Inflammatory macrophage treated with lipopolysaccharide for 4 hours (primary cell): ENCODE measurements around the gene RPL36AL.
A peak's percentile ranks its signal among the peaks of the same experiment; 100 is the strongest.
"Not testable (repeated sequence)": the region's sequence is repeated elsewhere in the genome, so short reads cannot be mapped to it uniquely, and the experiment has no call there.

Experiments used
- DNase-seq: peaks from one replicate; pipeline ENCODE4 v3.0.0-alpha.2; 2020

The RPL36AL gene

DNA sequence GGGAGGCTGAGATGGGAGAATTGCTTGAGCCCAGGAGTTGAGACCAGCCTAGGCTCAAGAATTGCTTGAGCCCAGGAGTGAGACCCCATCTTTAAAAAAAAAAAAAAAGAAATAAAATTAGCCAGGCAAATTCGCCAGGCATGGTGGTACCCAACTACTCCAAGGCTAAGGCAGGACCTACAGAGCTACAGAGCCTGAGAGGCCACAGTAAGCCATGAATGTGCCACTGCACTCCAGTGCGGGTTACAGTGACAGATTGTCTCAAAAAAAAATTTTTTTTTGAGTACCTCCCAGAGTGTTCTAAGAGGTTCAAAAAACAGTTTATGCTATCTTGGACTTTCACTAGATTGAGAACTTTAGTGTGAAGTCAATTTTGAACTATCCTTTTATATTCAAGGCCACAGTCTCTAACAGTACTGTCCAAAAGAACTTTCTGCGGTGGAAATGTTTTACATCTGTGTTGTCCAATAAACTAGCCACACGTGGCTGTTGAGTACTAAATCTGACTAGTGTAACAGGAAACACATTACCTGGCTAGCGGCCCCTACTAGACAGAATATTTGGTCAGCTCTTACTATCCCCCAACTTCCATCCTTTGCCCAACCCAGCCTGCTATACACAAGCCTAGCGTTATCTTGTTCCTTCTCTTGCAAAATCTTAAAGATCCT lies 2.4 kb downstream of the RPL36AL start:
- no peak for DNase-seq

GRCh38 chr14:49615776-49616175 lies 4.7 kb downstream of the RPL36AL start:
- DNase-seq: no peak

DNA sequence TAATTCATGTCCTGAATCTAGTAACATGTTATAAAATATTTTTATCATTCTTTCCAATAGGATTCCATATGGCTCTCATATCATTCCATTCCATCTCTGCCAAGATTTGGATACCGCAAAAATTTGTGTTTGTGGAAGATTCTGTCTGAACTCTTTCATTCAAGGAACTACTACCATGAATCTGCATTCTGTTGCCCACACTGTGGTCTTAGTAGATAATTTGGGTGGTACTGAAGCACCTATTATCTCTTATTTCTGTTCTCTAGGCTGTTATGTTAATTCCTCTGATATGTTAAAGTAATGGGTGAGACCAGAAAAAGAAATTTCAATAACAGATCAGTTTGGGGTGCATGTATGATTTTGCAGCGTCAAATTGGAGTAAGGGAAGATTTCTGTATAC lies 6.2 kb downstream of the RPL36AL start:
- no peak for DNase-seq

- DNase-seq: no peak
Measured at GRCh38 chr14:49612671-49613070, 7.8 kb downstream of the RPL36AL start.

GRCh38 chr14:49612251-49612650 lies 8.2 kb downstream of the RPL36AL start:
- no peak for DNase-seq

GRCh38 chr14:49607583-49607982 lies 12.8 kb downstream of the RPL36AL start:
- DNase-seq: no peak

GRCh38 chr14:49598485-49599300 lies 21.7 kb downstream of the RPL36AL start, which contains the start of gene LRR1:
Gene LRR1 (plus strand): TSS chr14:49598940. CDS start chr14:49599021, 81 bp downstream.
- DNase-seq: peak; percentile 79

DNA sequence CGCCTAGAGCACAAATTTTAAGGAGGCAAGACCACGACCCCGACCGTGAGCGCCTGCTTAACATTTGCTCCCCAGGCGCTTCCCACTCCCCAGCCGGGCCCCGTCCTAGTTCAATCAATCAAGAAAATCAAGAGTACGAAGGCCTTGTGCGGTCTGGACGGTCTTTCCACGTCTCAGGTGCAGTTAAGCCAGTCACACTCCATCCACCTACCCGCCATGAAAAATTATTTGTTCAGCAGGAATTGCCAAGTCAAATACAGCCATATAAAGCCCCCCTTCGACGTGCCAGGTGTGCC lies 22.3 kb downstream of the RPL36AL start:
- no peak for DNase-seq

DNA sequence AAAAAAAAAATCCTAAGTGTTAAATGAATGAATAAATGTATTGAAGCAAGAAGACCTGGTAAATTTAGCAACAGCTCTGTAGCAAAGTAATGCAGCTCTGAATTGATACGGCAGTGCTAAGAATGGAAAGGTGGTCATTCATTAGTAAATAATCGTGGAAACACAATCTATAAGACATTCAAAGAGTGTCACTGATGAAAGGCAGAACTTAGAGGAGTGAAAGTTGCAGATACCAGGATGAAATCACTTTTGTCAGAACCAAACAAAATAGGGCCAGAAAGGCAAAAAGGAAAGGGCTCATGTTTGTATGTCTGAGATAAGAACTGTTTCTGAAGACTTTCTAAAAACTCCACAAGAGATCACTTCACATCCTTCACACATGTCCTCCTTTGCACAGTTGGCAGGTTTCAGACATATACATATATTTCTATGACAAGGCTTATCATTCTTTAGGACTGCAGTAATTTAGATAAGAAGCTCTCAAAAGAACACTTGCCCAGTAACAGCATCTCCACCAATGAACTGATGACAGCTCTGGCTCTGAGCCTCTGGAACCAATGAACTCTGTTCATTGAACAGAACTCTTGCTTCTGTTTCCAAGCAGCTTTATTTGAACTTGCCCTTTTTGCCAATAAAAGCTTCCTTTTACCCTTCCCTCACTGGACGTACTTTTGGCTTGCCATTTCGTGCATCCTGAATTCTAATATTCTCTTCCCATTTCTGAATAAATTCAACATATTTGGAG lies 25.9 kb downstream of the RPL36AL start:
- DNase-seq: peak; percentile 15

GRCh38 chr14:49593016-49593415 lies 27.4 kb downstream of the RPL36AL start:
- DNase-seq: no peak

GRCh38 chr14:49589387-49589786 lies 31.0 kb downstream of the RPL36AL start:
- no peak for DNase-seq

GRCh38 chr14:49586673-49587460 lies 33.6 kb downstream of the RPL36AL start:
- peak; percentile 74 for DNase-seq

- DNase-seq: peak; percentile 99
Measured at GRCh38 chr14:49585803-49586672, 34.4 kb downstream of the RPL36AL start, which contains the start of gene RPS29. Gene RPS29 (minus strand): TSS chr14:49586380. CDS start chr14:49586346, 34 bp downstream.

DNA sequence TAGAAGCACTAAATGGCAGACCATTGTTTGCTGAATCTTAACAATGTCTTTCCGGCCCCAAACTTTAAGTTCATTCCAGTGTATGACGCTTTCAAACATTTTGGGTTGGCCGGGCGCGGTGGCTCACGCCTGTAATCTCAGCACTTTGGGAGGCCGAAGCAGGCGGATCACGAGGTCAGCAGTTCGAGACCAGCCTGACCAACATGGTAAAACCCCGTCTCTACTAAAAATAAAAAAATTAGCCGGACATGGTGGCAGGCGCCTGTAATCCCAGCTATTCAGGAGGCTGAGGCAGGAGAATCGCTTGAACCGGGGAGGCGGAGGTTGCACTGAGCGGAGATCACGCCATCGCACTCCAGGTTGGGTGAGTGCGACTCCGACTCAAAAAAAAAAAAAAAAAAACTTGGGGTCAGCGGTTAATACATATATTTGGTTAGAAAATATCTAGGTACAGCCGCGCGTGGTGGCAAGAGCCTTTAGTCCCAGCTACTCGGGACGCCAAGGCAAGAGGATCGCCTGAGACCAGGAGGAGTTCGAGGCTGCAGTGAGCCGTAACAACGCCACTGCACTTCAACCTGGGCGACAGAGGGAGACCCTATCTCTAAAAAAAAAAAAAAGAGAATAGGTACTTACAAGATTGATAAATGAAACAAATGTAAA lies 35.3 kb downstream of the RPL36AL start:
- not testable (repeated sequence) for DNase-seq

DNA sequence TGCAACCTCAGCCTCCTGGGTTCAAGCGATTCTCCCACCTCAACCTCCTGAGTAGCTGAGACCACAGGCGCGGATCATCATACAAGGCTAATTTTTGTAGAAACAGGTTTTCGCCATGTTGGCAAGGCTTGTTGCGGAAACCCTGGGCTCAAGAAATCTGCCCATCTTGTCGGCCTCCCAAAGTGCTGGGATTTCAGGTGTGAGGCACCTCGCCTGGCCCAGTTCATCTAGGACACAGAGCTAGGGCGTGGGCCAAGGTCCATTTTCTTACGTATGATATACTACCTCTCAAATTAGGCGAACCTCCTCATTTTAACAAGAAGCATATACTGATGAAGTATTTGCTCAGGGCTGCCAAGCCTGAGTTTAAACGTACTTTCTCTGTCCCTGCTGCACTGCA lies 36.4 kb downstream of the RPL36AL start:
- DNase-seq: no peak

- no peak for DNase-seq
Measured at GRCh38 chr14:49583629-49584028, 36.8 kb downstream of the RPL36AL start.

DNA sequence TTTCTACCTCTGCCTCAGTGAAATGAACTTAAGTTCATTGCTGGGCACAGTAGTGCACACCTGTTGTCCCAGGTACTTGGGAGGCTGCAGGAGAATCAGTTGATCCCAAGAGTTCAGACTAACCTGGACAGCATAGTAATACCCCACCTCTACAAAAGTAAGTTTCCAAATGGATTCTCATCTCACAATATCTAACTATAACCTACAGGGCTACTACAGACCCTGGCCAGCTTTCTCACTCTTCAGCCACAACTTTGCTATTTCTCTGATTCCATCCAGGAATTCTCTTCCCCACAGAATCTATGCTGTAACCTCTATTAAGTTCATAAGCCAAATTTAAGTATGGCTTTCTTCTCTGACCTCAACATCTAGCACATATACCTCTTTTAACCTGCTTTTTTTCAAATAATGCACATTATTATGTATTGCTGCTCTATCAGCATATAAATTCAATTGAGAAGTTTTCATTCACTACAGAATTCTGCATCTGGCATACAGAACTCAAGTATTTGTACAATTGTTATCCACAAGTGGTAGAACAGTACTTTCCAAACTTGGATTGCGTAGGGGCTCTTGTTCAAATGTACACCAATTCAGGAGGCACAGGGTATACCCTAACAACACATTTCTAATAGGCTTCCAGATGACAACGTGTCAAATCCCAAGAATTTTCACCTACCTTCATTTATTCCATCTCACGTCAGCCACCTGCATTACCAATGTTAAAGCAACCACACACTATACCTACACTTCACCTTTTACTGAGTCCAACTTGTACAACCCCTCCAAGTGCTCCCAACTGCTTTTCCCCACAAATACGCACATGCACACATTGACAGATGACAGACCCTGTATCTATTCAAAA lies 38.1 kb downstream of the RPL36AL start:
- no peak for DNase-seq

DNA sequence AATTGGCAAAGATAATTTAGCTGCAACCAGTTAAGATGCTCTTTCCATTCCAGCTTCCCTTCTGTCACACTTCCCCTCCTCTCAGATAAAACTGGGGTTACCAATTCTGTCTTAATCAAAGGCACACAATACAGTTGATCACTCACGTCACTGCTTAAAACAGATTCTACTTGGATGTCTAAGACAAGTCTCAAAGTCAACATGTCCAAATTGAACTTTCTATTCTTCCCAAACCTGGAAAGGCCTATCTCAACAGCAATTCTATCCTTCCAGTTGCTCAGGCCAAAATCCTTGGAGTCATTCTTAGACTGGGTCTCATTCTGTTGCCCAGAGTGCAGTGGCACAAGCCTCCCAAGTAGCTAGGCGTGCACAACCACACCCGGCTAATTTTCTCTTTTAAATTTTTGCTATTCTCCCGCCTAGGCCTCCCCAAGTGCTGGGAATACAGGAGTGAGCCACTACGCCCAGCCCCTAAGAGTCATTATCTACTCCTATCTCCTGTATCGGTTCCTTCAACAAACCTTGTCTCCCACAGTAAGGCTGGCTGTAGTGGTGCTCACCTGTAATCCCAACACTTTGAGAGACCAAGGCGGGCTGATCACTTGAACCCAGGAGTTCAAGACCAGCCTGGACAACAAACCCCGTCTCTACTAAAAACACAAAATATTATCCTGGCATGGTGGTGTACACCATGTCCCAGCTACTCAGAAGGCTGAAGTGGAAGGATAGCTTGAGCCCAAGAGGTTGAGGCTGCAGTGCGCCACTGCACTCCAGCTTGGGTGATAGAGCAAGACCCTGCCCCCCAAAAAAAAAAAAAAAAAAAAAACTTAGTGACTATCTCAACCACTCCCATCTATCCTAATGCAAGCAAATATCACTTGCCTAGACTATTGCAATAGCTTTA lies 39.0 kb downstream of the RPL36AL start:
- no peak for DNase-seq

DNA sequence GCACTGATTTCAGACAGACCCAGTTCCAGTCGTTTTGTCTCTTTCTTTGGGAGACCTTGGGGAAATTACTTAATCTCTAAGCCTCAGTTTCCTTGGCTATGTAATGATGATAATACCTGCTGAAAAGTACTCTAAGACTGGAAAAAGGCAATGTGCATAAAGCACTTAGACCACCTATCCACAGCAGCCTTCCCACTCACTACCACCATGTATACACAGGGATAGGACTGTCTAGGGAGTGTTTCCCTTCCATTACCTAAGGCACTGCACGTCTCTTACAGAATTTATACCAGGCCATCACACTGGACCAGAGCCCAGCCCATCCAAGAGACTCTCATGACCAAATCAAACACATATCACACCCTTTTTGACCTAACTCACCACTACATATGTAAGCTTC lies 40.6 kb downstream of the RPL36AL start:
- DNase-seq: no peak
